PC-3 (cell line): ENCODE results near the gene PCP4. TPM values are rescaled to one million over a fixed set of nuclear protein-coding genes. Genes with fewer than 3 reads are reported as not detected.

Source experiments
- ATAC-seq: fragments of 200-7000 bp; cut with Tn5 transposase; 2 replicates; pipeline ENCODE4 v1.9.1; 2020; ENCODE audit warnings: mild to moderate bottlenecking, moderate library complexity
- BruUV-seq: library from RNA; stranded (reverse); fragments of 400-500 nt; replicated peaks from 2 replicates; lab custom pipeline; 2021; lab: Mats Ljungman, UMichigan
- CTCF ChIA-PET: fragments of 300-600 bp; sonication (Branson Sonifier 250); formaldehyde crosslinking; loops from one replicate; lab custom pipeline; 2022; ENCODE audit warnings: antibody characterized with exemption; lab: Charles Lee
- POLR2A ChIA-PET: fragments of 300-600 bp; sonication (Branson Sonifier 250); formaldehyde crosslinking; loops from one replicate; lab custom pipeline; 2022; ENCODE audit warnings: antibody characterized with exemption; ENCODE audit not compliant: unreplicated experiment; lab: Charles Lee
- DNase-seq: peaks from one replicate; pipeline ENCODE4 v3.0.0-alpha.2; 2015
- H2AFZ ChIP-seq: fragments of 300-600 bp; sonication (generic); 2 replicates; pipeline ENCODE4 v1.6.0; 2016; ENCODE audit warnings: antibody characterized with exemption, low read length
- H3F3A ChIP-seq: fragments of 300-600 bp; sonication (generic); one replicate; pipeline ENCODE4 v1.6.0; 2017; ENCODE audit warnings: antibody characterized with exemption, low read length, control low read depth, mild to moderate bottlenecking; ENCODE audit not compliant: unreplicated experiment
- H3K27ac ChIP-seq: fragments of 300-600 bp; sonication (generic); 2 replicates; pipeline ENCODE4 v1.5.1; 2016; ENCODE audit warnings: mild to moderate bottlenecking, low read length
- H3K27me3 ChIP-seq: fragments of 300-600 bp; sonication (generic); 2 replicates; pipeline ENCODE4 v1.6.1; 2016; ENCODE audit warnings: low read length, mixed read lengths
- H3K36me3 ChIP-seq: fragments of 300-600 bp; sonication (generic); 2 replicates; pipeline ENCODE4 v1.6.1; 2016; ENCODE audit warnings: low read depth, mixed run types, low read length, mixed read lengths
- H3K4me1 ChIP-seq: fragments of 300-600 bp; sonication (generic); 2 replicates; pipeline ENCODE4 v1.5.1; 2016; ENCODE audit warnings: low read length; ENCODE audit not compliant: insufficient read depth
- H3K4me2 ChIP-seq: fragments of 300-600 bp; sonication (generic); 2 replicates; pipeline ENCODE4 v1.6.0; 2016; ENCODE audit warnings: low read length
- H3K4me3 ChIP-seq: fragments of 300-600 bp; sonication (generic); 2 replicates; pipeline ENCODE4 v1.5.1; 2016; ENCODE audit warnings: mild to moderate bottlenecking, low read length, mixed read lengths
- H3K79me2 ChIP-seq: fragments of 300-600 bp; sonication (generic); 2 replicates; pipeline ENCODE4 v1.6.1; 2017; ENCODE audit warnings: low read length, mixed read lengths
- H3K9ac ChIP-seq: fragments of 300-600 bp; sonication (generic); 2 replicates; pipeline ENCODE4 v1.6.0; 2016; ENCODE audit warnings: mild to moderate bottlenecking, low read length
- H3K9me2 ChIP-seq: fragments of 300-600 bp; sonication (generic); replicated peaks from 2 replicates; pipeline ENCODE4 v1.6.1; 2016; ENCODE audit warnings: mixed run types, low read length, mixed read lengths
- H3K9me3 ChIP-seq: fragments of 300-600 bp; sonication (generic); 2 replicates; pipeline ENCODE4 v1.6.1; 2016; ENCODE audit warnings: low read length, mixed read lengths
- H4K20me1 ChIP-seq: fragments of 300-600 bp; sonication (generic); 2 replicates; pipeline ENCODE4 v1.6.1; 2016; ENCODE audit warnings: low read length, mixed read lengths
- EZH2 ChIP-seq: fragments of 300-600 bp; sonication (generic); IDR thresholded peaks from one replicate; pipeline ENCODE4 v1.6.1; 2017; ENCODE audit warnings: antibody characterized with exemption, mild to moderate bottlenecking, low read length; ENCODE audit not compliant: unreplicated experiment
- EZH2phosphoT487 ChIP-seq: fragments of 300-600 bp; sonication (generic); IDR thresholded peaks from 2 replicates; pipeline ENCODE4 v1.6.1; 2018; ENCODE audit warnings: mild to moderate bottlenecking, antibody characterized with exemption, low read length, borderline replicate concordance
- intact Hi-C: fragments of 100-400 bp; cut with micrococcal nuclease; formaldehyde crosslinking; loops from 2 replicates; pipeline ENCODE4 v1.9.0; 2023
- total RNA-seq: library from RNA; depleted of rRNA; stranded (reverse); fragments of >200 nt; gene quantifications from 2 replicates; pipeline ENCODE4 v1.2.3, GENCODE V29; 2014
- TF ChIP-seq, protein P1 (sequence below): fragments of 300-600 bp; sonication (generic); conservative IDR thresholded peaks from 2 replicates; pipeline ENCODE4 v1.5.1; 2017; ENCODE audit warnings: antibody characterized with exemption, low read depth, mild to moderate bottlenecking, low read length

Gene PCP4
- total RNA-seq, 1 experiment from 2014 or later: not detected

- H3K4me3 ChIP-seq: no peak overlapping the region
- ChIA-PET CTCF (no interaction called here), POLR2A (no interaction called here)
- H2AFZ ChIP-seq: no peak overlapping the region
- intact Hi-C loops: no loop called here
- H3K79me2 ChIP-seq: no peaks in the 10 kb centered on the region
- no peaks in the 10 kb centered on the region for H3F3A ChIP-seq
- H3K4me2 ChIP-seq: no peak overlapping the region
- H3K27me3 ChIP-seq: no peaks in the 10 kb centered on the region; the same call in 1 of the 2 replicates
- H3K9me3 ChIP-seq: no peaks in the 10 kb centered on the region
- H3K36me3 ChIP-seq: no peaks in the 10 kb centered on the region
- ATAC-seq (no peak), DNase-seq (no peak)
- H3K9ac ChIP-seq: no peak overlapping the region
- H4K20me1 ChIP-seq: no peaks in the 10 kb centered on the region
- no TSS peak for BruUV-seq
- H3K9me2 ChIP-seq: no peaks in the 10 kb centered on the region
- H3K4me1 ChIP-seq: no peaks in the 10 kb centered on the region
- H3K27ac ChIP-seq: no peak overlapping the region
- no peak for TF ChIP-seq EZH2phosphoT487
- TF ChIP-seq, protein P1, sequence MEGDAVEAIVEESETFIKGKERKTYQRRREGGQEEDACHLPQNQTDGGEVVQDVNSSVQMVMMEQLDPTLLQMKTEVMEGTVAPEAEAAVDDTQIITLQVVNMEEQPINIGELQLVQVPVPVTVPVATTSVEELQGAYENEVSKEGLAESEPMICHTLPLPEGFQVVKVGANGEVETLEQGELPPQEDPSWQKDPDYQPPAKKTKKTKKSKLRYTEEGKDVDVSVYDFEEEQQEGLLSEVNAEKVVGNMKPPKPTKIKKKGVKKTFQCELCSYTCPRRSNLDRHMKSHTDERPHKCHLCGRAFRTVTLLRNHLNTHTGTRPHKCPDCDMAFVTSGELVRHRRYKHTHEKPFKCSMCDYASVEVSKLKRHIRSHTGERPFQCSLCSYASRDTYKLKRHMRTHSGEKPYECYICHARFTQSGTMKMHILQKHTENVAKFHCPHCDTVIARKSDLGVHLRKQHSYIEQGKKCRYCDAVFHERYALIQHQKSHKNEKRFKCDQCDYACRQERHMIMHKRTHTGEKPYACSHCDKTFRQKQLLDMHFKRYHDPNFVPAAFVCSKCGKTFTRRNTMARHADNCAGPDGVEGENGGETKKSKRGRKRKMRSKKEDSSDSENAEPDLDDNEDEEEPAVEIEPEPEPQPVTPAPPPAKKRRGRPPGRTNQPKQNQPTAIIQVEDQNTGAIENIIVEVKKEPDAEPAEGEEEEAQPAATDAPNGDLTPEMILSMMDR: no peak
- no peak for TF ChIP-seq EZH2
Measured at GRCh38 chr21:39904457-39904856, 37.2 kb downstream of the PCP4 start.

DNA sequence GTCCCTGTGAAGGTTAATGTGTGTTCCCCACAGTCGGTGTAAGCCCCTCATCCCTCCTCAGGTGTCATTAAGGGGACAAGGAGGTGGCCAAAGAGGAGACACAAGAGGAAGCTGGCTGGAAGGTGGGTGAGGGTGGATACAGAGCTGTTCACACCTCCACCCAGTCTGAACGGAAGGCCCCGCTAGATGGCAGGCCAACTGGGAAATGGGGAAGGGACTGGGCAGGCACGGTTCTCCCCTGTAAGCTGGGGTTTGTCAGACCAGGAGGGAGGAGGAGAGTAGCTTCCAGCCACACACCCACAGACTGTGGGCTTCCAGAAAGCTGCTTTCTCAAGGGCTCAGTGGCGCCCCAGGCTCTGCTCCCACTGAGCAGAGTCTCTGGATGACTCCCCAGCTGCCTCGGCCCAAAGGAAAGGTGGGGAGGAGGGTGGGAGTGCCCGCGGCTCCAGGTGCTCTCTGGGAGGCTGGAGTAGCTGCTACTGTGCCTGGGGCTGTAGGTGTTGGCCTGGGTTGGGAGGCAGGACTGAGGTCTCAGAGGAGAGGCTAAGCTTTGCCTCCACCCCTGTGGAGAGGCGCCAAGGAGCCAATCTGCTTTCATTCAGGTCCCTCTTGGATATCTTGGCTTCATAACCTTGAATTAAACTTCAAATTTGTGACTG, 41.2 kb downstream of the PCP4 start:
- no peaks in the 10 kb centered on the region for H3K36me3 ChIP-seq
- no peak for TF ChIP-seq EZH2phosphoT487
- TF ChIP-seq EZH2: no peak
- TF ChIP-seq, protein P1: no peak
- no peak overlapping the region for H3K9ac ChIP-seq
- no peaks in the 10 kb centered on the region for H3K4me1 ChIP-seq
- H3F3A ChIP-seq: no peaks in the 10 kb centered on the region
- H3K9me2 ChIP-seq: no peaks in the 10 kb centered on the region
- H3K9me3 ChIP-seq: no peaks in the 10 kb centered on the region
- H3K4me2 ChIP-seq: no peak overlapping the region
- BruUV-seq: no TSS peak
- no peak overlapping the region for H2AFZ ChIP-seq
- CTCF ChIA-PET: no interaction called here
- H3K27me3 ChIP-seq: no peaks in the 10 kb centered on the region; the same call in 1 of the 2 replicates
- H4K20me1 ChIP-seq: no peaks in the 10 kb centered on the region
- intact Hi-C loops: no loop called here
- ATAC-seq (no peak), DNase-seq (no peak)
- no peaks in the 10 kb centered on the region for H3K79me2 ChIP-seq
- H3K27ac ChIP-seq: no peak overlapping the region
- H3K4me3 ChIP-seq: no peak overlapping the region
- POLR2A ChIA-PET: no interaction called here
